ENCODE data around the gene SLC2A4.

SLC2A4 gene

GRCh38 chr17:7280519-7281073 lies 922 bp upstream of the SLC2A4 start:
- peak; percentile 70 to 82 for DNase-seq

GRCh38 chr17:7281953-7282751 lies 634 bp downstream of the SLC2A4 start:
- no peak for DNase-seq

DNA sequence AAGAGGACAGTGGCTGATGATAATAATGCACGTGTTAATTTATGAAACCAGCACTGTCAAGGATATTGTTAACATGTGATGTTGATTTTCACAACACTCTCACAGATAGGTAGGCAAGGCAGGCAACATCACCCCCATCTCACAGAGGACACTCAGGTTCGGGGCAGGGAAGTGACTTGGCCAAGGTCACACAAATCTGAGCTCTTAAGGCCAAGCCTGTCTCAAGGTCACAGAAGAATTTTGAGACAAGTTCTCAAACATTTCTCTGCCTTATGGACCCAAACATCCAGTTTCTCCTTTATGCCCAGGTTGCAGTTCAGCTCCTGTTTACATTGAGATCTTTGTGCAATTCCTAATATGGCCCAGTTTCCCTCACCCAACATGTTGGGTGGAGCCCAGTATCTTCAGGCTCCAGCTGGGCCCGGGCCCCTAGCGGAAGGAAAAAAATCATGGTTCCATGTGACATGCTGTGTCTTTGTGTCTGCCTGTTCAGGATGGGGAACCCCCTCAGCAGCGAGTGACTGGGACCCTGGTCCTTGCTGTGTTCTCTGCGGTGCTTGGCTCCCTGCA lies 1.3 kb downstream of the SLC2A4 start:
- no peak for DNase-seq

- DNase-seq: no peak
Observed at GRCh38 chr17:7283471-7284216, 2.1 kb downstream of the SLC2A4 start.

DNA sequence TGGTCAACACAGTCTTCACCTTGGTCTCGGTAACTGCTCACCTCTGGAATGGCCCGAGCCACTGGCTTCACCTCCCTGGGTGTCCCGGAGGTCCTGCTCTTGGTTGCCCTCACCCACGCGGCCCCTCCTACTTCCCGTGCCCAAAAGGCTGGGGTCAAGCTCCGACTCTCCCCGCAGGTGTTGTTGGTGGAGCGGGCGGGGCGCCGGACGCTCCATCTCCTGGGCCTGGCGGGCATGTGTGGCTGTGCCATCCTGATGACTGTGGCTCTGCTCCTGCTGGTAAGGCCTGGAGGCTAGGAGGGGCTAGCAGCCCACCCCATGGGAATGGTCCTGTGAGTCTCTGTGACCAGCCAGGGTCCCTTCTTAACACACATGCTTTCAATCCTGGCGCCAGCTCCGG lies 3.4 kb downstream of the SLC2A4 start:
- no peak for DNase-seq

GRCh38 chr17:7285679-7286078 lies 4.2 kb downstream of the SLC2A4 start:
- no peak for DNase-seq

- no peak for DNase-seq
Observed at GRCh38 chr17:7289256-7290032, 7.9 kb downstream of the SLC2A4 start.

DNA sequence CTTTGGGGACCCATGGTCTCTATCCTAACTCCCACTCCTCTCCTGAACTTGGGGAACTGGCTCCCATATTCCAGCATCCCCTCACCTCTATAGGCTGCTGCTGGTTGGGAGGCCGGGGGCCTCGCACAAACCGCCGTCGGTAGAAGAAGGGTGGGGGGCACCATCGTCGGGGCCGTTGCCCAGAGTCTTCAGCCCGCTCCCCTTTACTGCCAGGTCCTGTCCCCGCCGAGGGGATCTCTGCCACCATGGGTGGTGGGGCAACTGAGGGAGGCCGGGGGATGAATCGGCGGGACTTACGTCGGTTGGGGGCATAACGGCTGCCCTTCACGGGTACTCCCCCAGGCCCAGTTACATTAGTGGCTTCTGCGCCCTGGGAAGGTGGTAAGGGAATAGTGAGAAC lies 8.6 kb downstream of the SLC2A4 start:
- no peak for DNase-seq

GRCh38 chr17:7290685-7291084 lies 9.2 kb downstream of the SLC2A4 start:
- DNase-seq: no peak

DNA sequence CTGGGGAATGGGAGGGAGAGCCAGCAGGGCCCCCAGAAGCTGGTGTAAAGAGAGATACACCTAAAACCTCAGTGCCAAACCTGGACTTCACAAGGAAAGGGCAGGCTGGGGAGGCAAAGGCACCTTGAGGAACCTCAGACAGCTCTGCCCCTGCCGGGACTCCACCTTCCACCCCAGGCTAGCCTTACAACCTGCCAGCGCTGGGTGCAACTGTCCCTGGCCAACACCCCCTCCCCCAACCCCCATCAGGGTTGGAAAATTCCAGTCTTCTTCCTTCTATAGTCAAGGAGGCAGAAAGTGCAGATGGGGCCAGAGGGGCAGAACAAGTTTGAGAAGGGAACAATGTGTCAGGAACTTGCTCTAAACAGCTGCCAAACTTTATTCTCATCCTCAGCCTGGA lies 10.7 kb downstream of the SLC2A4 start:
- no peak for DNase-seq

DNA sequence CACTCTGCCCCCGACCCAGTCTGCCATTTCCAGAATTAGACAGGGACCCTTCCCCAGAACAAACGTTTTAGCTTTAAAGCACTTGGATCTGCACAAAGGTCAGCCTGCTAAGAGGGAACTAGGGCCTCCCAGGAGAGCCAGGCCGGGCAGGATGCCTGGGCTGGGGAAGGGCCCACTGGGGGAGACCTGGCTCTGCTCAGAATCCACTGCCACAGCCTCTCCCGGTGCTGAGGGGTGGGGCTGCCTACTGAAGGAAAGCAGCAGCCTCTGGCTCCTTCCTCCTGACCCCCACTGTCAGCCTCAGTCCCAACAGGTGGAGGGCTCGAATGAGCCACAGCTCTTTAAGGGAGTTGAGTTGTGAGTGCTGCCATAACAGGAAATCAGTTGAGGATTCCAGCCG lies 11.2 kb downstream of the SLC2A4 start:
- DNase-seq: no peak

- no peak for DNase-seq
Observed at GRCh38 chr17:7293159-7293558, 11.6 kb downstream of the SLC2A4 start.

DNA sequence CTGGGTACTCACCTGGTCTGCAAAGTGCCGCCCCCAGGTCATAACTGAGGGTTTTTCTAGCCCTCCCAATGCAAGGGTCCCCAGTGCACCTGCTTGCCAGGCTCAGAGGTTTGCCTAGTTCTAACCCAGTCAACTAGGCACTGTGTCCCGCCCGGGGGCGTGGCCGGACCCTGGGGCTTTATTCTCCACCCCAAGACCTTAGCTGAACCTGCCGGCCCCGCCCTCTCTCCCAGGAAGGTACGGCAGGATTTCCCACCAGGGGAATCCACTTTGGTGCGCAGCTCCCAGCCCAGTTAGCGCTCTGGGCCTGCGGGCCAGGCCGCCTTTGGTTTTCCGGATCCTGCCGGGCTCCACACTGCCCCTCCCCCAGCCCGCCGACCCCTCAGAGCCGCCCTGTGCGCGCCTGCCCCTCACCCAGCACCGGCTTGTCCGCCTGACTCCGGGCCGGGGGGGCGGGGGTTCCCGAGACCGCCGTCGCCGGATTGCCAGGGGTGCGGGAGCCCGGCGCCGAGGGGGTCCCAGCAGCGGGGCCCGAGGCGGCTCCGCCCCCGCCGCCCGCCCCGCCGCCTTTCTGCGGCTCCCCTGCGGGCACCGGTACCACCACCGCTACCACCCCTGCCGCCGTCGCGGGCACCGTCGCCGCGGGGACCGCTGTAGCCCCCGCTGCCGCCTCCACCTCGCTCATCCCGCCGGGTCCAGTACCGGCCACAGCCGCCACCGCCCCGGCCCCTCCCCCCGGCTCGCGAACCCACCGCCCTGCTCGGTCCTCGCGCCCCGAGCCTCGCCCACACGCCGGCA lies 12.5 kb downstream of the SLC2A4 start:
- DNase-seq: no peak

- DNase-seq: peak; percentile 60 to 92
Observed at GRCh38 chr17:7294614-7295153, 13.2 kb downstream of the SLC2A4 start, which contains the start of gene YBX2. Gene YBX2, minus strand, starts transcription at chr17:7294639. Its CDS starts 139 bp downstream, at chr17:7294500.

DNA sequence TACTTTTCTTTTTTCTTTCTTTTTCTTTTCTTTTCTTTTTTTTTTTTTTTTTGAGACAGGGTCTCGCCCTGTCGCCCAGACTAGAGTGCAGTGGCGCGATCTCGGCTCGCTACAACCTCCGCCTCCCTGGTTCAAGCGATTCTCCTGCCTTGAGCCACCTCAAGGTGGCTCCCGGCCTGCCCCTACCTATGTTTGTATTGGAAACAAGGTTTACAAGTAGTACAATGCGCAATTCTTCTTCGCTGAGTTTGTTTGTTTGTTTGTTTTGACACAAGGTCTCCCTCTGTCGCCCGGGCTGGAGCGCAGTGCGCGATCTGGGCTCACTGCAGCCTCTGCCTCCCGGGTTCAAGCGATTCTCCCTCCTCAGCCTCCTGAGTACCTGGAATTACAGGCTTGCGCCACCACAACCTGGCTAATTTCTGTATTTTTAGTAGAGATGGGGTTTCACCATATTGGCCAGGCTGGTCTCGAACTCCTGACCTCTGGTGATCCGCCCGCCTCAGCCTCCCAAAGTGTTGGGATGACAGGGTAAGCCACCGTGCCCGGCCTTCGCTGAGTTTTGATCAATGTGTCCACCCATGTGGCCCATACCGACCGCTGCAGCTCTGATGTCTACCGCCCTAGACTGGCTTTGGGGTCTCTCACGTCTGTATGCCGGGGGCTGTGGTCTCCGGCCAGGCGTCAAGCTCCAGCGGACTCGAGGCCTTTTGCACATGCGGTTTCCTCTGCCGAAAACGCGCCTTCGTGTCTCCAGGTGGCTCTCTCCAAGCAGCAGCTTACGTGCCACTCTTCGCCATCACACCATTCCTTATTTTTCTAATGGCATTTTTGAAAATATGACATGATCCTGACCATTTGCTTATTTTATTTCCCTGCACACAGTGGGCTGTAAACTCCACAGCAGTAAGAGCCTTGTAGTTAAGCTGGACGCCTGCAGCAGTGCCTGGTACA lies 14.0 kb downstream of the SLC2A4 start:
- no peak for DNase-seq

GRCh38 chr17:7296189-7296861 lies 14.8 kb downstream of the SLC2A4 start:
- peak; percentile 28 to 84 for DNase-seq

GRCh38 chr17:7304179-7304578 lies 22.7 kb downstream of the SLC2A4 start:
- DNase-seq: no peak

- DNase-seq: peak; percentile 99 to 100
Observed at GRCh38 chr17:7306911-7307685, 25.6 kb downstream of the SLC2A4 start, which contains the start of gene EIF5A. Gene EIF5A, plus strand, starts transcription at chr17:7307628. Its CDS starts 2,008 bp downstream, at chr17:7309636.
